SK-N-MC (cell line): ENCODE data around the gene TXNDC11.

ENCODE experiments used
- EZH2 ChIP-seq: fragments of 200-600 bp; sonication (generic); IDR thresholded peaks from one replicate; pipeline ENCODE4 v1.6.1; 2017; ENCODE audit warnings: antibody characterized with exemption
- POLR2AphosphoS5 ChIP-seq: IDR thresholded peaks from 2 replicates; pipeline ENCODE4 v1.6.1; 2012; ENCODE audit warnings: mild to moderate bottlenecking, low read depth, low read length, borderline replicate concordance

DNA sequence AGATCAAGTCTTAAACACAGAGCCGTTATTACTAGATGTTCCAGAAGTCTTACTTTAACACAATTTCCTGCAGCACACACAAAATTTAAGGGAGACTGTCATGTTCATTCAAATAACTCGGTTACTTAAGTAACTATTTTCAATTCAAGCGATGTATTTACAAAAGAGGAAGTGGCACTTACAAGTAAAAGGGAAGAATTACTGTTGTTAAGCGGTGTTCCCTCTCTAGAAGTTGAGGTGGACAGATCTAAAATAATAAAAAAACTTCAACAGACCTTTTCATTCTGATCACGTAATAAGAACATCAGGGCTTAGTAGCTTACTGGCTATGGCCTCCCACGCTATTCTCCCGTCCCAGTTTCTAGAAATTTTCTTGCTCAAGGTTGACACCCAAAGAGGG lies 26.2 kb upstream of the TXNDC11 start:
- TF ChIP-seq EZH2 (no peak), POLR2AphosphoS5 (no peak)
